H7 (cell line): ENCODE data around the gene SLCO4A1. TPM values are rescaled to one million over a fixed set of nuclear protein-coding genes. Genes with fewer than 3 reads are reported as not detected.
A peak's percentile ranks its signal among the peaks of the same experiment; 100 is the strongest.

Source experiments
- DNase-seq: peaks from one replicate; pipeline ENCODE4 v3.0.0; 2012
- H3K27me3 ChIP-seq: 2 replicates; pipeline ENCODE4 v1.6.0; 2011; ENCODE audit warnings: mild to moderate bottlenecking, low read length; ENCODE audit not compliant: control insufficient read depth, insufficient read depth
- H3K36me3 ChIP-seq: replicated peaks from 2 replicates; pipeline ENCODE4 v1.5.1; 2011; ENCODE audit warnings: low read length; ENCODE audit not compliant: control insufficient read depth, insufficient read depth
- H3K4me3 ChIP-seq: 2 replicates; pipeline ENCODE4 v1.5.1; 2011; ENCODE audit warnings: low read depth, mild to moderate bottlenecking, control low read depth, low read length, moderate library complexity; ENCODE audit not compliant: insufficient read depth
- total RNA-seq: library from RNA; depleted of rRNA; stranded (reverse); fragments of >200 nt; shearing (Covaris generic); gene quantifications from 2 replicates; pipeline ENCODE4 v1.2.3, GENCODE V29; 2014

SLCO4A1 gene
- total RNA-seq, 1 experiment from 2014 or later: 14.6 TPM

DNA sequence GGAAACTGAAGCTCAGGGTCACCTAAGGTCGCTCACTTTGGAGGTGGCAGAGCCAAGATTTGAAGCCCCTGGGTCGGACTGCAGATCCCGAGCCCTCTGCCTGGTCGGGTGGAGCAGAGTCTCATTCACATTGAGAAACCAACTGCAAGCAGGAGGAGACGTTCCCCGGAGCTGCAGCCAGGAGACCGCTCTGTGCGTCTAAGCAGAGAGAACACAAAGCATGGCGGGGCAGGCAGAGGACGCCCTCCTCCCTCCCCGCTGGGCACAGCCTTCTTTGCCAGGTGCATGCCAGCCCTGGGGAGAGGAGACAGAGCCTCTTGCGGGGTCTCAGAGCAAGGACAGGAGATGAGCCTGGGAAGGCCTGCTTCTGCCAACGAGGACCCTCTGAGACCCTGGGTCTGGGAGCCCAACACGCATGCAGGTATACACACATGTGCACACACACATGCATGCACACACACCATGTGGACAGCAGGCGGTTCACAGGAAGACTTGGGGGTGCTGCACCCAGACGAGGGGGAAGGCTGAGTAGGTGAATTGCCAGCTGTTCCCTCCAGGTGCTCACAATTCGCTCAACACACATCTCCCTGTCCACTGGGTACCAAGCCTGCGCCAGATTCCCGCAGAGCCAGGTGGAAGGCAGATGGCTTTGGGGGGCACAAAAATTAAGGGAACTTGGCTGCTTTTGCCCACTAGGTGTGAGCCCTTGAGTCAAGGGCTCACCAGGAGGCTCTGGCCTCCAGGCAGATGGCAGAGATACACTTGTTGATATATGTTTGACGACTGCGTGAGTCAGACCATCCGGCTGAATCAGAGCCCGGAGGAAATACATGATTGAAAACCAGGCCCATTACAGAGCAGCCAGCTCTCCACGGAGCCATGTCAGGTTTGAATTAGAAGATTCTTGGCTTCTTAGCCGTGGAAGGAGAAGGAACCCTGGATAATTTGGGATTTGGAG, 60.9 kb downstream of the SLCO4A1 start:
- no peak for DNase-seq
- Histone ChIP-seq H3K27me3 (peaks cover 6% of the 10 kb centered on the region), H3K36me3 (no peaks in the 10 kb centered on the region), H3K4me3 (no peak overlapping the region)

DNA sequence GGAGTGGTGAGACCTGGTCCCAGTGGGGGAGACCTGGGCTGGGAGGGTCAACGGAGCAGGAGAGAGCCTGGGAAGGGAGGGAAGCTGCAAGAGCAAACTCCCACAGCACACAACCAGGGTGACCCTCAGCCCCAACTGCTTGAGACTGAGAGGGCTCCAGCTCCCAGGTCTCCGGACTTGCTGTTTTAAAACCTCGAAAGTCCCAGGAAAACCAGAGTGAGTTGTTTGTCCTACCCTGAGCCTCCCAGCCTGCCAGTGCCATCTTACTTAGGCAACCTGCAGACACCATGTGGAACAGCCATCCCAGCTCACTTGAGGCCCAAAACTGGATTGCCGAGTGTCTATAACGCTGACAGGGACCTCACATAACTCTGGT, 61.5 kb downstream of the SLCO4A1 start:
- no peak for DNase-seq
- Histone ChIP-seq H3K27me3 (peaks cover 12% of the 10 kb centered on the region), H3K36me3 (no peaks in the 10 kb centered on the region), H3K4me3 (no peak overlapping the region)

DNA sequence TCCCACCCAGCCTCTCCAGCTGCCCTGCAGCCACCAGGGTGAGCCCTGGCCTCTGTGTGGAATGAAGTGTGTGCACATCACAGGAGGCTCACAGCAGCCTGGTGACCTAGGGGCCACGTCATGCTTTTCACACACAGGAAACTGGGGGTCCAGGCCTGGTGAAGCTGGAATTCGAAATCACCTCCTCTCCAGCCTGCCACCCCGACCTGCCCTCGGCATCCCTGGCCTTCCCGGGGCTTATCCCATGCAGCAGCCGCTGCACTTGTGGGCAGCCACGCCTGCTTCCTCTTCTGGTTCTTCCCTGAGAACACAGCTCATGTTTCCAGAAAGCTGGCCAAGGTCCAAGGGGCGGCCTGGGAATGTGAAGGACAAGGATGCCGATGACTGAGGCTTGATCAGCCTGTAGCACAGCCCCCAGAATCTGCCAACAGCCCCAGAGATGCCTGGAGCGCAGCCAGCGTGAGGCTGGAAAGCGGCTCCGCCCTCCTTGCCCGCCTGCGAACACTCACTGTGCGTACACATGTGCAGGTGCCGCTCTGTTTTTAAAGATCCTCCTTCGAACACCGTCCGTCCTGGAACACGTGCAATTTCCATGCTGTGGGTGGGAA, 62.1 kb downstream of the SLCO4A1 start:
- Histone ChIP-seq H3K4me3 (no peak overlapping the region), H3K36me3 (no peaks in the 10 kb centered on the region), H3K27me3 (peaks cover 18% of the 10 kb centered on the region)
- DNase-seq: no peak

DNA sequence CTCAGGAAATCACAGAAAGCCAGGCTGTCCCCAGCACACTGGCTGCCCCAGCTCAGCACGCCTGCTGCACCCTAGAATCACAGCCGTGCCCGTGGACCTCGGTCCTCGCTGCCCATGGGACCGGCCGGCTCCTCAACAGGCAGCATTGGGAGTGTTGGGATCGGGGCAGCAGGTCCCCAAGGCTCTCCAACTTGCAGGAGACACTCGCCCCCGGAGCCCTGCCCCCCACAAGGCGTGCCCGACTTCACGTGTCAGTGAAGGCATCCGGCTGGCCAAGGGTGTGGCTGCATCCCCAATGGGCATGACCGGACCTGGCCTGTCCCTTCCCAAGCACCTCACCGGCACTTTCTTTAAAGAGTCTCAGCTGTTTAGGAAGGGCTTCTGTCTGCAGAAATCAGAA, 63.3 kb downstream of the SLCO4A1 start:
- H3K4me3 ChIP-seq: no peak overlapping the region
- no peak for DNase-seq
- peaks cover 29% of the 10 kb centered on the region for H3K27me3 ChIP-seq

DNA sequence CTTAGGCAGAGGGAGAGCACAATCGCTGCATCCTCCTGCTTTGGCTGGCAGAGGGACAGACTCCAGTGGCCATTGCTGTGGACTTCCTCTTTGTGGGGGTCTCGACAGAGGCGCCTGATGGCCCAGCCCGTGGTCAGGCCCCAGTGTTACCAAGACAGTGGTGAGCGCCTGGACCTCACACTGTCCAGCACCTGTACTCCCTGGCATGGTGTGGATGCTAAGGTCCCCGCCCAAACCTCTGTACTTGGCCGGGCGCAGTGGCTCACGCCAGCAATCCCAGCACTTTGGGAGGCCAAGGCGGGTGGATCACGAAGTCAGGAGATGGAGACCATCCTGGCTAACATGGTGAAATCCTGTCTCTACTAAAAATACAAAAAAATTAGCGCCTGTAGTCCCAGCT, 64.0 kb downstream of the SLCO4A1 start:
- DNase-seq: no peak
- Histone ChIP-seq H3K27me3 (peaks cover 32% of the 10 kb centered on the region), H3K36me3 (no peaks in the 10 kb centered on the region), H3K4me3 (no peak overlapping the region)

More for the DNA sequence above, 63.3 kb downstream of the SLCO4A1 start:
- no peaks in the 10 kb centered on the region for H3K36me3 ChIP-seq

DNA sequence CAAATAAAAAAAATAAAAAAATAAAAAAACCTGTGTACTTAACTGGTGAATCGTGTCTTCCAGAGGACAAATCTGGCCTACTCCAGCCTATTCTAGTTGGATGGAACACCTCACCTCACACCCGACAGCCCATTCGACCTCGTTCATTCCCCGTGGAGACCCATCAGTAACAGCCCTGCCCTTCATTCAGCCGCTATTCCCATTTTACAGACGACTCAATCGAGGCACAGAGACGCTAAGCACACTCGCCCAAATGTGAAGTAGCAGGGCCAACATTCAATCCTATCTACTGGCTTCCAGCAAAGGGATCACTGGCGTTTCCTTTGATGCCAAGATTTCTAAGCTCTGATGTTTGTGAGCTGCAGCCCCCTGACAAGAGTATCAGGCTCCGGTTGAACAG, 64.6 kb downstream of the SLCO4A1 start:
- peaks cover 32% of the 10 kb centered on the region for H3K27me3 ChIP-seq
- no peak for DNase-seq
- no peaks in the 10 kb centered on the region for H3K36me3 ChIP-seq
- no peak overlapping the region for H3K4me3 ChIP-seq

DNA sequence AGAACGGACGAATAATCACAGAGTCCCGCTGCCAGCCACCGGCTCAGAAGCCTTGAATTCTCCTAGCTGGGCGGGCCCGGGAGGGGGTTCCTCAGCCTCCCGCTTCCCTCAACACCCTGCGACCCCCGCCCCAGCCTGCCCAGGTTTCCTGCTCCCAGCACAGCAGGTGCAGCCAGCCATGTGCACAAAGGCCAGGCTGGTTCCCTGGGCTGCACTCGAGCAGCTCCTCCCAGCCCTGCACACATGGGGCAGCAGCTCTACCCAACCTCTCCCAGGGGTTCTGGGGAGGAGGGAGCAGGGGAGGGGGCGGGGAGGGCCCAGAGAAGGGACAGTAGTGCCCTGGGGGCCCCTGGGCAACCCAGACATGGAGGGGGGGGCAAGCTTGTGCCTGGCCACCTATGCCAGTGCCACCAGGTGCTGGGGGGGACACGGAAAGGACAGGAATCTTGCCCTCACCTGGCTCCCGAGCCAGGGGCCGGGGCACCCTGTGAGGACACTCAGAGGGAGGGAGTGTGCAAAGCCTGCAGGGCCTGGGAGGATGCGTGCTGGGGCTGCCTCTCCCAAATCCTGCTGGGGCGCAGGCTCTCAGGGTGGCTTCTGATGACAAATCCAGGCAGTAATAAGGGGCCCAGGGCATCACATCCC, 65.1 kb downstream of the SLCO4A1 start:
- Histone ChIP-seq H3K4me3 (no peak overlapping the region), H3K36me3 (no peaks in the 10 kb centered on the region), H3K27me3 (peaks cover 32% of the 10 kb centered on the region)
- peak; percentile 81 for DNase-seq

DNA sequence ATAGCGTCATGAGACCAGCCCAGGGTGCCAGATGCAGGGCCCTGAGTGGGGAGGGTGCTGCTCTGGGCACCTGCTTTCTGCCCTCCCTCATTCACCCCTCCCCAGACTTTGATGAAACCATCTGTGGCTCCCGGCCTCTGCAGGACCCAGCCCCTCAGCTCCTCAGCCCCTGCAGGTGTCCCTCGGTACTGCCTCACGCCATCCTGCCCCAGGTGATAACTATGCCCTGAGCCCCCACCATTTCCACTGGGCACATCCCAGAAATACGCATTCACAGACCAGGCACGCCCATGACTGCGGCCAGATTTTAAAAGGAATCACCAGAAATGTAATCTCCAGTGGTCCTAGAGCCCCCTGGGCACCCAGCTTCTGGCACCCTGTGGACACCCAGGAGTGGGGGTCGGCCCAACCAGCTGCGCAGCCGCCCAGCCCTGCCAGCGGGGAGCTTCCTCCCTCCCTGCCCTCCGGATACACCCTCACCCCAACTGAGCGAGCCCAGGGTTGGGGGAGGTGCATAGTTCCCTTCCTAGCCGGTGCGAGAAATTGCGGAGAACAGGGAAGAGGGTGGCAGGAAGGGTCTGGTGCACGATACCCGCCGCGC, 65.7 kb downstream of the SLCO4A1 start:
- H3K27me3 ChIP-seq: peaks cover 32% of the 10 kb centered on the region
- peak; percentile 96 for DNase-seq
- peak overlapping the region; percentile 41 for H3K4me3 ChIP-seq
- H3K36me3 ChIP-seq: no peaks in the 10 kb centered on the region

DNA sequence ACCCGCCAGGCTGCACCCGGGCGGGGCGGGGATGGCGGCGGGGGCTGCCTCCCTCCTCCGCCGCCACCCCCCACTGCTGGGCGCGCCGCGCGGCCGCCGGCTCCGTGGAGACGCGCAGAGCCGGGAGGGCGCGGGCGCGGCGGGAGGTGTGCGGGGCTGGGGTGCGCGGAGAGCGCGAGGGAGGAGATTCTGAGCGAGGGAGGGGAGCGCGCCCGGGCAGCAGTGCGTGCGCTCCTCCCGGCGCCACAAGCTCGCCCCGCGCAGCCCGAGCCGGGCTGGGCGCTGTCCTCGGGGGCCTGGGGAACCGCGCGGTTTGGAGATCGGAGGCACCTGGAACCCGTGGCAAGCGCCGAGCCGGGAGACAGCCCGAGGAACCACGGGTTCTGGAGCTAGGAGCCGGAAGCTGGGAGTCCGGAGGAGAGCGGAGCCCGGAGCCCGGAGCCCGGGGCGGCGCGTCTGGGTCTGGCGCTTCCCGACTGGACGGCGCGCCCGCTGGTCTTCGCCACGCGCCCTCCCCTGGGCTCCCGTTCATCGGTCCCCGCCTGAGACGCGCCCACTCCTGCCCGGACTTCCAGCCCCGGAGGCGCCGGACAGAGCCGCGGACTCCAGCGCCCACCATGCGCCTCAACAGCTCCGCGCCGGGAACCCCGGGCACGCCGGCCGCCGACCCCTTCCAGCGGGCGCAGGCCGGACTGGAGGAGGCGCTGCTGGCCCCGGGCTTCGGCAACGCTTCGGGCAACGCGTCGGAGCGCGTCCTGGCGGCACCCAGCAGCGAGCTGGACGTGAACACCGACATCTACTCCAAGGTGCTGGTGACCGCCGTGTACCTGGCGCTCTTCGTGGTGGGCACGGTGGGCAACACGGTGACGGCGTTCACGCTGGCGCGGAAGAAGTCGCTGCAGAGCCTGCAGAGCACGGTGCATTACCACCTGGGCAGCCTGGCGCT, 66.6 kb downstream of the SLCO4A1 start, which contains the start of gene NTSR1:
Gene NTSR1 (plus strand): TSS at position 246 of the 946 bp plus-strand sequence. CDS start 372 bp downstream, at position 618.
- peak; percentile 91 for DNase-seq
- Histone ChIP-seq H3K36me3 (no peaks in the 10 kb centered on the region), H3K27me3 (peaks cover 32% of the 10 kb centered on the region), H3K4me3 (peak within 1 kb of the TSS; percentile 41)

DNA sequence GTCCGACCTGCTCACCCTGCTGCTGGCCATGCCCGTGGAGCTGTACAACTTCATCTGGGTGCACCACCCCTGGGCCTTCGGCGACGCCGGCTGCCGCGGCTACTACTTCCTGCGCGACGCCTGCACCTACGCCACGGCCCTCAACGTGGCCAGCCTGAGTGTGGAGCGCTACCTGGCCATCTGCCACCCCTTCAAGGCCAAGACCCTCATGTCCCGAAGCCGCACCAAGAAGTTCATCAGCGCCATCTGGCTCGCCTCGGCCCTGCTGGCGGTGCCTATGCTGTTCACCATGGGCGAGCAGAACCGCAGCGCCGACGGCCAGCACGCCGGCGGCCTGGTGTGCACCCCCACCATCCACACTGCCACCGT, 67.2 kb downstream of the SLCO4A1 start:
- Histone ChIP-seq H3K36me3 (no peaks in the 10 kb centered on the region), H3K27me3 (peaks cover 32% of the 10 kb centered on the region), H3K4me3 (no peak overlapping the region)
- no peak for DNase-seq

DNA sequence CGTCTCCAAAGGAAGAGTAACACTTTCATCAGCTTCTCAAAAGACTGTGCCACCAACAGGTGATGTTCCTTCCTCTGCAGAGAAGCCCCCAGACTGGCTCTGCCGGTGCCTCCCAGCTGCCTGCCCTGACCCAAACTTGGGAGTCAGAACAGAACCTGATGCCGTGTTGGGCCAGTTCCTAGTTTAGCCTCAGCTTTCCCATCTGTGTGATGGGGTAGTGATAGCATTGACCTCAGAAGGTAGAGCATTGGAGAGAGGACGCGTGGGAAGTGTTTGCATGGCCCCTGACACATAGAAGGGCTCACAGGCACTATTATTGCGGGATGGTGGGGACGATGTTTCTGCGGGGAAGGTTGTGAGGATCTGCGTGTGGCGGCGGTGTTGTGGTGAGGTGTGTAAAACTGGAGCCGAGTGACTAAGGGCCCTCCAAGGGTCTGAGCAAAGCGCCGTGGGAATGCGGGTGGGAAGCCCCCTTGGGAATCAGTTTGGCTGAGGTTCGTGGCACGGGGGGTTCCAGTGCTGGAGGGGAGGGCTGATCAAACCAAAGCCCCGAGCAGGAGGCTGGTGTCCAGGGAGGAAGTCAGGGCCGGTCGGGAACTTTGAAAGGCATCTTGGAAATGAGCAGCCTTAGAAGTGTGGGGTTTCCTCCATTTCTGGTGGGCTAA, 68.0 kb downstream of the SLCO4A1 start:
- Histone ChIP-seq H3K4me3 (no peak overlapping the region), H3K36me3 (no peaks in the 10 kb centered on the region), H3K27me3 (peaks cover 32% of the 10 kb centered on the region)
- DNase-seq: no peak

DNA sequence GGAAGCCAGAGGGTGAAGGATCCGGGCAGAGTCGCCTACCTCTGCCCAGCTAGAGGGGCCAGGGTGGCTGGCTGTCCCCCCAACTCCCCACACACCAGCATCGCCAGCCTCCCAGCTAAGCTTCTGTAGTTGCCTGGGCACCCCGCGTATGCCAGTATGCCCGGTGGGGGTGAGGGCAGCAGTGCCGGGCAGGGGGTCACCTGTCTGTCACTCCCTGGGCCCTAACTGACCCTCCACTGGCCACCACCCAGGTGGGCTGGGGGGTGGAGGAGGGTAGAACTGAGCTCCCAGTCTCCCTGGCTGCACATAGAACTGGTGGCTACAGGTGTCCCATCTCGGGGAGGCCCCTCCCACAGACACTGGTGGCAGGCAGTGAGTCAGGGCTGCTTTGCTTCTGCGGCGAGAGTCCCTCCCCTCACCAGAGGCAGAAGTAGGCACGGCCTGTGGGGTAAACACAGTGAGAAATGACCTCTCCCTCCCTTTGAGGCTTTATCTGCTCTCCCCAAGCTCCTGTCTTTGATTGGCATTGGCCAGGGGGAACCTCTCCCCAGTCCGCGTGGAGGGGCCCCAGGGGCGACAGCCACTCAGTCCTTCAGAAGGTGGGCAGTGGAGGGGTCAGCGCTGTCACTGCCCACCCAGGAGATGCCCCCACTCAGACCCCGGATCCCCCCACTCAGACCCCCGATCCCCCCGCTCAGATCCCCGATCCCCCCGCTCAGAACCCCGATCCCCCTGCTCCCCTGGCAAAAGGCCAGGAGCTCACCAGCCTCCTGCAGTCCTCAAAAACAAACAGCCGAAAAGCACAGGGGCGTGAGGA, 68.8 kb downstream of the SLCO4A1 start:
- Histone ChIP-seq H3K27me3 (peaks cover 32% of the 10 kb centered on the region), H3K4me3 (no peak overlapping the region), H3K36me3 (no peaks in the 10 kb centered on the region)
- DNase-seq: no peak

DNA sequence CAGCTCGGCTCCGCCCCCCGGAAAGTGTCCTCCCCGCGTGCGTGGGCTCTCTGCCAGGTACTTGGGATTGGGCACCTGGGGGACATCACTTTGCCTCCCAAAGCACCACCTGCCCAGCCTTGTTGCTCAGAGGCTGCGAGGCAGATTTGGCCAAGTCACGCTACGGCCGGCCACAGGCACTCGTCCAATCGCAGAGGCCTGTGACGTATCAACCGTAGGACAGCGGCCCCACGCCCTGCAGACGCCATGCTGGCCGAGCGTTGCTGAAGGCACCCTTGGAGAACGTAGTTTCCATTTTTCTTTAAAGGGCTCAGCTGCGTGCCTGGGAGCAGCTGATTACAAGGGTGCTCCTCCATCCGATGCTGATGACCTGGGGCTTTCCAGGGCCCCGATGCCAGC, 69.4 kb downstream of the SLCO4A1 start:
- H3K27me3 ChIP-seq: peaks cover 32% of the 10 kb centered on the region
- H3K4me3 ChIP-seq: no peak overlapping the region
- no peaks in the 10 kb centered on the region for H3K36me3 ChIP-seq
- DNase-seq: no peak
